ENCODE results near the gene PLEKHM3. TPM values are rescaled to one million over a fixed set of nuclear protein-coding genes. Genes with fewer than 3 reads are reported as not detected.

The PLEKHM3 gene
- total and polyA plus RNA-seq, 2 of the 13 experiments (the other 11 are each of a cell fraction or from before 2014, with no cell fraction given) = 4.5 to 4.7 TPM

DNA sequence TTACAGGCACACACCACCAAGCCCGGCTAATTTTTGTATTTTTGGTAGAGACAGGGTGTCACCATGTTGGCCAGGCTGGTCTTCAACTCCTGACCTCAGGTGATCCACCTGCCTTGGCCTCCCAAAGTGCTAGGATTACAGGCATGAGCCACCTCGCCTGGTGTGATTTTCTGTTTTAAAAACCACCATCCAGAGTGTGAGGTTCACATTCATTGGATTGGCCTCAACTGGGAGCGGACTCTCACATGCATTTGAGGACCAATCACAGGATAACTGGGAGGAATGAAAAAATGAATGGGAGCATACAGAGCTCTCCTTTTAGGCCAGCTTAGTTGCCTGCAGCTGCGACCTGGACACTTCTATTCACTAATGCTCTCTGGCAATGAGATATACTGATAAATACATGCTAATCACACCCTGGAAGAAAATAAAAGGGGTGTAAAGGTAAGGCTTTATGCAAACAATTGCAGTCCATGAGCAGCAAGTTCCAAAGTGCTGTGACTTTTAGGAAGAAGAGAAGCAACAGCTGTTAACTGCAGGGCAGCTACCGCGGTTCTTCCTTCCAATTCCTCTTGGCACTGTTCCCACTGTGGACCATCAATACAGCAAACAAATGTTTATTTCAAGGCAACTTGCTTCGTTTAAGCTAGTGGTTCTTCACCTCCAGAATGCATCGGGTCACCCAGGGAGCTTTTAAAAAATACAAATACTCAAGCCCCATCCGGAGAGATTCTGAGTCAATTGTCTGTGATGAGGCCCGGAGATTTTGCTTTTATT is 206.1 kb downstream of the PLEKHM3 start (continued):
- TF ChIP-seq NFYC (CRISPR knock-in tag; IDR thresholded peaks at IDR 0.05) (peak; percentile 60), ZNF547 (CRISPR knock-in tag; IDR thresholded peaks at IDR 0.05) (peak; percentile 64; the same call in 1 of the 2 replicates), SP4 (CRISPR knock-in tag; IDR thresholded peaks at IDR 0.05) (0 out of 2 replicates have a peak, but pooled peaks have one; percentile 30), RBFOX2 (IDR thresholded peaks at IDR 0.05; ENCODE audit: low read depth, low read length) (peak; percentile 54), NONO (IDR thresholded peaks at IDR 0.05) (no peak), NONO (CRISPR knock-in tag; conservative IDR thresholded peaks at IDR 0.05) (peak; percentile 66), POLR2AphosphoS5 (IDR thresholded peaks at IDR 0.05; ENCODE audit: low read depth, low read length) (no peak), ZSCAN25 (CRISPR knock-in tag; IDR thresholded peaks at IDR 0.05) (peak; percentile 43; the same call in 1 of the 2 replicates), BHLHE40 (IDR thresholded peaks at IDR 0.05; ENCODE audit: low read length) (no peak), ZNF512 (CRISPR knock-in tag; IDR thresholded peaks at IDR 0.05) (0 out of 2 replicates have a peak, but pooled peaks have one; percentile 66), EHMT2 (IDR thresholded peaks at IDR 0.05; ENCODE audit: borderline replicate concordance, low read depth, low read length) (no peak), HOXA9 (CRISPR knock-in tag; IDR thresholded peaks at IDR 0.05; ENCODE audit: borderline replicate concordance) (0 out of 2 replicates have a peak, but pooled peaks have one; percentile 41), POLR2A (IDR thresholded peaks at IDR 0.05; ENCODE audit: insufficient read depth in 1 of 2, low read depth in 2 of 2, low read length in 2 of 2) (peak in 1 of 2 experiments; percentile 22; a peak in 1 of 4 replicates), ZNF781 (CRISPR knock-in tag; IDR thresholded peaks at IDR 0.05; ENCODE audit: borderline replicate concordance, not compliant biosample characterization) (peak; percentile 62), TFAP4 (IDR thresholded peaks at IDR 0.05; ENCODE audit: borderline replicate concordance, low read depth) (peak; percentile 91)

Measured in HepG2 (cell line).